ENCODE measurements around the gene TBC1D16.

TBC1D16 gene

GRCh38 chr17:79987187-79987934 lies 48.3 kb downstream of the TBC1D16 start:
- DNase-seq = no peak

GRCh38 chr17:79986411-79987186 lies 49.1 kb downstream of the TBC1D16 start:
- no peak for DNase-seq

GRCh38 chr17:79985943-79986391 lies 49.7 kb downstream of the TBC1D16 start:
- DNase-seq = no peak

- DNase-seq = no peak
Observed at GRCh38 chr17:79985361-79985942, 50.2 kb downstream of the TBC1D16 start.

GRCh38 chr17:79984877-79985276 lies 50.8 kb downstream of the TBC1D16 start:
- no peak for DNase-seq

- DNase-seq = no peak
Observed at GRCh38 chr17:79984045-79984840, 51.4 kb downstream of the TBC1D16 start.

GRCh38 chr17:79983456-79983855 lies 52.2 kb downstream of the TBC1D16 start:
- no peak for DNase-seq

- DNase-seq = no peak
Observed at GRCh38 chr17:79982986-79983385, 52.7 kb downstream of the TBC1D16 start.

GRCh38 chr17:79981661-79982101 lies 54.0 kb downstream of the TBC1D16 start:
- no peak for DNase-seq

- no peak for DNase-seq
Observed at GRCh38 chr17:79981090-79981489, 54.6 kb downstream of the TBC1D16 start.

- no peak for DNase-seq
Observed at GRCh38 chr17:79980246-79981043, 55.2 kb downstream of the TBC1D16 start.

GRCh38 chr17:79979816-79980215 lies 55.9 kb downstream of the TBC1D16 start:
- DNase-seq = no peak

- DNase-seq = no peak
Observed at GRCh38 chr17:79979221-79979741, 56.4 kb downstream of the TBC1D16 start.

- no peak for DNase-seq
Observed at GRCh38 chr17:79978548-79978855, 57.2 kb downstream of the TBC1D16 start.

- DNase-seq = no peak
Observed at GRCh38 chr17:79977708-79978547, 57.7 kb downstream of the TBC1D16 start.

- no peak for DNase-seq
Observed at GRCh38 chr17:79977161-79977631, 58.5 kb downstream of the TBC1D16 start.

GRCh38 chr17:79976451-79976850 lies 59.2 kb downstream of the TBC1D16 start:
- DNase-seq = no peak

GRCh38 chr17:79975498-79976134 lies 60.1 kb downstream of the TBC1D16 start:
- DNase-seq = no peak

- no peak for DNase-seq
Observed at GRCh38 chr17:79974566-79975497, 60.8 kb downstream of the TBC1D16 start.

Data from activated naive CD4-positive, alpha-beta T cell (primary cell).